DND-41 (cell line): ENCODE data around the gene MED28.

Experiments used
- ATAC-seq: fragments of 200-7000 bp; cut with Tn5 transposase; 3 replicates; pipeline ENCODE4 v1.9.1; 2021; ENCODE audit warnings: low read depth; ENCODE audit not compliant: insufficient read depth
- DNase-seq: peaks from one replicate; pipeline ENCODE4 v3.0.0-alpha.2; 2020
- H2AFZ ChIP-seq: 2 replicates; pipeline ENCODE4 v1.6.0; 2012; ENCODE audit warnings: low read depth, low read length
- H3K27ac ChIP-seq: 2 replicates; pipeline ENCODE4 v1.5.1; 2012; ENCODE audit warnings: low read length, inconsistent platforms
- H3K27me3 ChIP-seq: fragments of 200-600 bp; sonication (generic); 2 replicates; pipeline ENCODE4 v1.6.0; 2012; ENCODE audit warnings: low read length, mild to moderate bottlenecking, inconsistent platforms; ENCODE audit not compliant: insufficient read depth, poor library complexity
- H3K36me3 ChIP-seq: 2 replicates; pipeline ENCODE4 v1.5.1; 2012; ENCODE audit warnings: low read length, inconsistent platforms; ENCODE audit not compliant: insufficient read depth
- H3K4me1 ChIP-seq: 2 replicates; pipeline ENCODE4 v1.5.1; 2012; ENCODE audit warnings: mild to moderate bottlenecking, low read length; ENCODE audit not compliant: insufficient read depth
- H3K4me2 ChIP-seq: 2 replicates; pipeline ENCODE4 v1.6.0; 2012; ENCODE audit warnings: mild to moderate bottlenecking, moderate library complexity, low read length, inconsistent platforms; ENCODE audit not compliant: insufficient read depth
- H3K4me3 ChIP-seq, 2 experiments: fragments of 200-600 bp in 1 of 2; shearing (Covaris generic) in 1 of 2; 2 replicates each; pipeline ENCODE4 v1.5.1; 2012 to 2016; ENCODE audit warnings: inconsistent platforms in 2 of 2, low read length in 2 of 2, mild to moderate bottlenecking in 2 of 2, low read depth in 1 of 2, moderate library complexity in 1 of 2
- H3K79me2 ChIP-seq: 2 replicates; pipeline ENCODE4 v1.6.0; 2012; ENCODE audit warnings: low read length, inconsistent platforms; ENCODE audit not compliant: insufficient read depth
- H3K9ac ChIP-seq: 2 replicates; pipeline ENCODE4 v1.6.0; 2012; ENCODE audit warnings: low read depth, mild to moderate bottlenecking, inconsistent platforms, low read length, moderate library complexity
- H3K9me3 ChIP-seq: 2 replicates; pipeline ENCODE4 v1.5.1; 2012; ENCODE audit warnings: low read length, moderate library complexity, mild to moderate bottlenecking, inconsistent platforms; ENCODE audit not compliant: insufficient read depth, severe bottlenecking
- H4K20me1 ChIP-seq: 2 replicates; pipeline ENCODE4 v1.6.0; 2012; ENCODE audit warnings: low read length; ENCODE audit not compliant: insufficient read depth
- CTCF ChIP-seq: IDR thresholded peaks from 2 replicates; pipeline ENCODE4 v1.5.1; 2012; ENCODE audit warnings: borderline replicate concordance, low read length, moderate library complexity, mild to moderate bottlenecking; ENCODE audit not compliant: poor library complexity, severe bottlenecking; ENCODE audit errors: extremely low read depth
- EZH2 ChIP-seq: IDR thresholded peaks from 3 replicates; pipeline ENCODE4 v1.6.1; 2012; ENCODE audit warnings: borderline replicate concordance, low read depth, mild to moderate bottlenecking, moderate library complexity, low read length, inconsistent platforms; ENCODE audit not compliant: severe bottlenecking

Gene MED28

GRCh38 chr4:17670423-17670822 lies 56.0 kb downstream of the MED28 start:
- Histone ChIP-seq H3K4me3 (no peak overlapping the region), H3K79me2 (no peaks in the 10 kb centered on the region), H3K9ac (no peak overlapping the region), H4K20me1 (no peaks in the 10 kb centered on the region), H3K4me1 (no peaks in the 10 kb centered on the region), H3K27ac (no peak overlapping the region), H3K36me3 (no peaks in the 10 kb centered on the region), H3K4me2 (no peak overlapping the region), H3K27me3 (no peaks in the 10 kb centered on the region), H3K9me3 (no peaks in the 10 kb centered on the region), H2AFZ (no peak overlapping the region)
- DNase-seq (no peak), ATAC-seq (no peak)
- TF ChIP-seq CTCF (no peak), EZH2 (no peak)

- Histone ChIP-seq H3K4me3 (no peak overlapping the region), H2AFZ (no peak overlapping the region), H3K27ac (no peak overlapping the region), H3K79me2 (no peaks in the 10 kb centered on the region), H3K27me3 (no peaks in the 10 kb centered on the region), H3K9ac (no peak overlapping the region), H3K4me1 (no peaks in the 10 kb centered on the region), H4K20me1 (no peaks in the 10 kb centered on the region), H3K36me3 (no peaks in the 10 kb centered on the region), H3K9me3 (no peaks in the 10 kb centered on the region), H3K4me2 (no peak overlapping the region)
- DNase-seq = no peak
- TF ChIP-seq CTCF (no peak), EZH2 (no peak)
- no peak for ATAC-seq
Observed at GRCh38 chr4:17680559-17681280, 66.3 kb downstream of the MED28 start.

GRCh38 chr4:17681281-17682221 lies 67.1 kb downstream of the MED28 start:
- no peaks in the 10 kb centered on the region for H3K36me3 ChIP-seq
- H3K9me3 ChIP-seq = no peaks in the 10 kb centered on the region
- H3K79me2 ChIP-seq = no peaks in the 10 kb centered on the region
- no peak overlapping the region for H3K9ac ChIP-seq
- ATAC-seq (no peak), DNase-seq (no peak)
- no peak for TF ChIP-seq CTCF
- no peak for TF ChIP-seq EZH2
- H4K20me1 ChIP-seq = no peaks in the 10 kb centered on the region
- no peak overlapping the region for H3K4me2 ChIP-seq
- no peaks in the 10 kb centered on the region for H3K4me1 ChIP-seq
- no peak overlapping the region for H2AFZ ChIP-seq
- H3K27ac ChIP-seq = no peak overlapping the region
- no peak overlapping the region for H3K4me3 ChIP-seq
- peaks cover 3% of the 10 kb centered on the region for H3K27me3 ChIP-seq
